RPMI8226 (cell line): ENCODE measurements around the gene LTC4S.

ENCODE experiments used
- DNase-seq: peaks from one replicate; pipeline ENCODE4 v3.0.0-alpha.2; 2015

The LTC4S gene

GRCh38 chr5:179795863-179796833 is 2.4 kb downstream of the LTC4S start:
- peak; percentile 90 for DNase-seq

- no peak for DNase-seq
Observed at GRCh38 chr5:179796877-179797608, 3.3 kb downstream of the LTC4S start.

GRCh38 chr5:179797741-179798140 is 4.0 kb downstream of the LTC4S start:
- no peak for DNase-seq

GRCh38 chr5:179798144-179798770 is 4.5 kb downstream of the LTC4S start:
- no peak for DNase-seq

GRCh38 chr5:179798771-179799643 is 5.2 kb downstream of the LTC4S start:
- no peak for DNase-seq

GRCh38 chr5:179799644-179799973 is 5.8 kb downstream of the LTC4S start:
- DNase-seq: no peak

GRCh38 chr5:179800071-179800695 is 6.4 kb downstream of the LTC4S start:
- no peak for DNase-seq

GRCh38 chr5:179800696-179801201 is 7.0 kb downstream of the LTC4S start:
- DNase-seq: no peak

- peak; percentile 23 for DNase-seq
Observed at GRCh38 chr5:179801304-179802206, 7.8 kb downstream of the LTC4S start.

- DNase-seq: no peak
Observed at GRCh38 chr5:179802207-179802883, 8.6 kb downstream of the LTC4S start.

GRCh38 chr5:179802950-179803562 is 9.3 kb downstream of the LTC4S start:
- DNase-seq: no peak

GRCh38 chr5:179803651-179804554 is 10.1 kb downstream of the LTC4S start:
- no peak for DNase-seq

- DNase-seq: no peak
Observed at GRCh38 chr5:179804555-179804947, 10.8 kb downstream of the LTC4S start.

GRCh38 chr5:179805070-179805528 is 11.3 kb downstream of the LTC4S start:
- peak; percentile 34 for DNase-seq

- DNase-seq: peak; percentile 57
Observed at GRCh38 chr5:179805529-179806249, 11.9 kb downstream of the LTC4S start.

- DNase-seq: peak; percentile 85
Observed at GRCh38 chr5:179806250-179807048, 12.7 kb downstream of the LTC4S start, which contains the start of gene MGAT4B. TSS of gene MGAT4B (minus strand) at chr5:179806866. CDS start at chr5:179806583, 283 bp downstream.
